SK-N-MC (cell line): ENCODE measurements around the gene ZMIZ1.

Experiments used
- EZH2 ChIP-seq: fragments of 200-600 bp; sonication (generic); IDR thresholded peaks from one replicate; pipeline ENCODE4 v1.6.1; 2017; ENCODE audit warnings: antibody characterized with exemption
- FOXP2 ChIP-seq: optimal IDR thresholded peaks from 2 replicates; pipeline ENCODE3; 2011; ENCODE audit warnings: mild to moderate bottlenecking, moderate library complexity; ENCODE audit not compliant: insufficient read depth; ENCODE audit errors: extremely low read length, control extremely low read depth
- POLR2AphosphoS5 ChIP-seq: IDR thresholded peaks from 2 replicates; pipeline ENCODE4 v1.6.1; 2012; ENCODE audit warnings: mild to moderate bottlenecking, low read depth, low read length, borderline replicate concordance

DNA sequence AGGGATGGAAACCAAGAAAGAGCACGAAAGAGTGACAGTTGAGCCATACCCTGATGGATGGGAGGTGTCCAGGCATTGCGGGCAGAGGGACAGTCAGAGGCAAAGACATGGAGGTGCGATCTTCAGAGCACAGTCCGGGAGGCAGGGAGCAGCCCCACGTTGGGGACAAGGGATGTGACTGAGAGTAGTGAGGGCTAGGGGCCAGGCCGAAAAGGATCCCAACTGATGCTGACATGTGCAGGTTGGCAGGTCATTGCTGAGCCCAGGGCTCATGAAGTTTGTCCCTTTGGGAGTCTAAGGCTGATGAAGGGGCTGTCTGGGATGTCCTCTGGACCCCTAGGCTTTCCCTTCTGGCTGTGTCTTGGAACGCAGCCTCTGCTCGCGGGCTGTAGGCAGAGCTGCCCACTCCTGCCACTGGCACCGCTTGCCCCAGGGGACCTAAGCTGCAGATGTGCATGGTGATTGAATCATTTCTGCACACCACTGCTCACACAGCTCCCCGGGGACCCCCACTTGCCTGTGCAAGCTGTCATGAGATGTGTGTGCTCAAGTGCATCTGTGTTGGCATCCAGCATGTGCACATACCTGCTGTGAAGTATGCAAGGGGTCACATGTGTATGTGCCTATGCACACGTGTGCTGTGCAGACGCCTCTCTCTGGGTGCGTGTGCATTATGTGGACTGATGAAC, 125.1 kb downstream of the ZMIZ1 start:
- TF ChIP-seq POLR2AphosphoS5: no peak
- no peak for TF ChIP-seq EZH2
- no peak for TF ChIP-seq FOXP2
